Measurements from ENCODE around the gene SPATA20. TPM values are rescaled to one million over a fixed set of nuclear protein-coding genes. Genes with fewer than 3 reads are reported as not detected.

The SPATA20 gene
- total and polyA plus RNA-seq, 2 donors (not counting 3 experiments of a cell fraction or from before 2014, with no cell fraction given) = 42.3 to 51.5 TPM

GRCh38 chr17:50589095-50589705, 42.2 kb downstream of the SPATA20 start:
- no peaks in the 10 kb centered on the region for H3K4me1 ChIP-seq (ENCODE audit: control insufficient read depth, extremely low read depth, insufficient read depth, low read length)

More at GRCh38 chr17:50589095-50589705, 42.2 kb downstream of the SPATA20 start:
- ChIA-PET CTCF (interaction anchor here (0.6 to 3.1 kb wide), 7 partner anchors 11 to 263 kb away, joined by 3 to 11 read pairs (median 3); no protein-coding TSS in a partner anchor), POLR2A (no interaction called here)
- Histone ChIP-seq H4K20me1 (replicated peaks; ENCODE audit: control insufficient read depth, extremely low read depth, insufficient read depth, low read length) (no peaks in the 10 kb centered on the region), H3K27ac (ENCODE audit: insufficient read depth, low read depth, low read length) (no peak overlapping the region), H3K79me2 (ENCODE audit: control insufficient read depth, insufficient read depth, low read length) (no peaks in the 10 kb centered on the region), H3K4me2 (ENCODE audit: insufficient read depth, low read length) (no peak overlapping the region), H3K9ac (replicated peaks; ENCODE audit: extremely low read depth, insufficient read depth, low read length) (no peak overlapping the region), H2AFZ (ENCODE audit: low read depth, low read length) (no peak overlapping the region), H3K9me1 (replicated peaks; ENCODE audit: control insufficient read depth, extremely low read depth, insufficient read depth, low read length) (no peaks in the 10 kb centered on the region), H3K9me3 (replicated peaks; ENCODE audit: control insufficient read depth, insufficient read depth, low read length) (no peaks in the 10 kb centered on the region), H3K27me3 (ENCODE audit: control insufficient read depth in 2 of 2, insufficient read depth in 2 of 2, low read length in 2 of 2) (peaks cover 0 to 2% of the 10 kb centered on the region in 2 experiments), H3K36me3 (ENCODE audit: control insufficient read depth in 2 of 2, extremely low read depth in 1 of 2, insufficient read depth in 2 of 2, low read length in 2 of 2) (no peaks in the 10 kb centered on the region), H3K4me3 (replicated peaks in 1 of 3; ENCODE audit: insufficient read depth in 1 of 3, low read depth in 1 of 3, low read length in 3 of 3) (no peak overlapping the region)
- intact Hi-C loops (cut with micrococcal nuclease) (no loop called here), dilution Hi-C loops (cut with MboI; ENCODE audit: extremely low pct_ligation_motif_present, low sequenced_read_pairs) (no loop called here)
- no TSS peak for BruUV-seq (replicated peaks)
- DNase-seq (ENCODE audit: low read depth, low spot score) (no peak), FAIRE-seq (no peak)
- TF ChIP-seq CTCF (IDR thresholded peaks at IDR 0.05; ENCODE audit: extremely low read depth in 1 of 2, insufficient read depth in 1 of 2, low read depth in 1 of 2, low read length in 2 of 2) (no peak), MYC (IDR thresholded peaks at IDR 0.05; ENCODE audit: low read depth, low read length) (no peak), FOS (IDR thresholded peaks at IDR 0.05; ENCODE audit: borderline replicate concordance, insufficient read depth, low read length) (no peak), MAX (IDR thresholded peaks at IDR 0.05; ENCODE audit: insufficient read depth, insufficient read length) (no peak), EZH2 (IDR thresholded peaks at IDR 0.05; ENCODE audit: borderline replicate concordance, low read depth, low read length, severe bottlenecking) (no peak), GATA2 (IDR thresholded peaks at IDR 0.05; ENCODE audit: insufficient read depth, insufficient read length, low read depth, low read length) (no peak), POLR2AphosphoS5 (IDR thresholded peaks at IDR 0.05; ENCODE audit: insufficient read depth, low read depth, low read length) (no peak), JUN (IDR thresholded peaks at IDR 0.05; ENCODE audit: borderline replicate concordance, insufficient read depth, insufficient read length, low read depth) (no peak), POLR2A (IDR thresholded peaks at IDR 0.05; ENCODE audit: low read depth, low read length) (no peak)

All from endothelial cell of umbilical vein (primary cell).